Metanephros (tissue), 1 donor: ENCODE measurements around the gene TMEM272. TPM values are rescaled to one million over a fixed set of nuclear protein-coding genes. Genes with fewer than 3 reads are reported as not detected.

Experiments used
- total RNA-seq: library from RNA; depleted of rRNA; stranded (reverse); fragments of >200 nt; gene quantifications from one replicate; pipeline ENCODE4 v1.2.3, GENCODE V29; 2014

TMEM272 gene
- total RNA-seq, result 0.12 TPM

GRCh38 chr13:51844862-51845573, at the start of gene TMEM272:
Gene TMEM272 (minus strand): TSS chr13:51845177. CDS start chr13:51838530, 6,647 bp downstream.

GRCh38 chr13:51861723-51862300, 16.8 kb upstream of the TMEM272 start, which contains the start of gene CCDC70:
Gene CCDC70 (plus strand): TSS chr13:51861969. CDS start chr13:51865412, 3,443 bp downstream.

GRCh38 chr13:51803422-51804294, 41.3 kb downstream of the TMEM272 start, which contains the start of gene DHRS12:
Gene DHRS12 (minus strand): TSS chr13:51804163. CDS start chr13:51799659, 4,504 bp downstream.

Other genes with a start within 250 kb of the TMEM272 start
- gene DHRS12, start 41.0 kb downstream of the TMEM272 start, total RNA-seq, result 14.4 TPM
- not detected for gene CCDC70, start 16.8 kb upstream of the TMEM272 start, total RNA-seq
- gene ATP7B, start 166.3 kb upstream of the TMEM272 start, total RNA-seq, result 16.8 TPM
- gene ALG11, start 167.2 kb upstream of the TMEM272 start, total RNA-seq, result 29.8 TPM
- gene UTP14C, start 179.5 kb upstream of the TMEM272 start, total RNA-seq, result 22.8 TPM